WTC11 (cell line): ENCODE data around the gene MED27. TPM values are rescaled to one million over a fixed set of nuclear protein-coding genes. Genes with fewer than 3 reads are reported as not detected.

Experiments
- ATAC-seq: fragments of 200-7000 bp; cut with Tn5 transposase; 2 replicates; pipeline ENCODE4 v1.10.0; 2021; ENCODE audit warnings: mild to moderate bottlenecking, moderate library complexity
- CTCF ChIA-PET: fragments of 300-600 bp; sonication (Branson Sonifier 250); formaldehyde crosslinking; loops from one replicate; lab custom pipeline; 2021; ENCODE audit warnings: antibody characterized with exemption; lab: Charles Lee
- POLR2A ChIA-PET: fragments of 350-600 bp; sonication (Branson Sonifier 250); formaldehyde crosslinking; loops from one replicate; lab custom pipeline; 2021; ENCODE audit warnings: antibody characterized with exemption; lab: Charles Lee
- DNase-seq: peaks from one replicate; pipeline ENCODE4 v3.0.0; 2021; ENCODE audit warnings: low spot score
- H3K27ac Mint-ChIP-seq: 2 replicates; pipeline ENCODE4 v1.8.0; 2021; ENCODE audit warnings: mixed read lengths
- H3K27me3 Mint-ChIP-seq: 2 replicates; pipeline ENCODE4 v1.8.0; 2021; ENCODE audit warnings: low read depth, mild to moderate bottlenecking, moderate library complexity, mixed read lengths
- H3K36me3 Mint-ChIP-seq: 2 replicates; pipeline ENCODE4 v1.8.0; 2021; ENCODE audit warnings: mixed read lengths
- H3K4me1 Mint-ChIP-seq: 2 replicates; pipeline ENCODE4 v1.8.0; 2022; ENCODE audit warnings: mixed read lengths
- H3K4me3 Mint-ChIP-seq: 2 replicates; pipeline ENCODE4 v1.8.0; 2021; ENCODE audit warnings: mild to moderate bottlenecking, moderate library complexity, mixed read lengths
- H3K9me3 Mint-ChIP-seq: 2 replicates; pipeline ENCODE4 v1.8.0; 2021; ENCODE audit warnings: mixed read lengths
- CBFB ChIP-seq: sonication (generic); formaldehyde crosslinking; IDR thresholded peaks from 2 replicates; pipeline ENCODE4 v1.8.1; 2022; ENCODE audit warnings: mild to moderate bottlenecking, low read depth, missing genetic modification reagents
- FOXJ3 ChIP-seq: sonication (generic); formaldehyde crosslinking; IDR thresholded peaks from 2 replicates; pipeline ENCODE4 v1.9.0; 2021; ENCODE audit warnings: missing genetic modification reagents, mild to moderate bottlenecking, borderline replicate concordance
- MYBL2 ChIP-seq: sonication (generic); formaldehyde crosslinking; IDR thresholded peaks from 2 replicates; pipeline ENCODE4 v1.8.1; 2023; ENCODE audit warnings: mild to moderate bottlenecking, moderate library complexity, missing genetic modification reagents
- NR1H2 ChIP-seq: sonication (generic); formaldehyde crosslinking; IDR thresholded peaks from 2 replicates; pipeline ENCODE4 v1.9.0; 2021; ENCODE audit warnings: mild to moderate bottlenecking, moderate library complexity, missing genetic modification reagents
- PRRX2 ChIP-seq: fragments of 250-450 bp; sonication (Bioruptor Pico); IDR thresholded peaks from 2 replicates; pipeline ENCODE4 v1.8.0; 2021; ENCODE audit warnings: mild to moderate bottlenecking
- SOX15 ChIP-seq: fragments of 250-450 bp; sonication (Bioruptor Pico); IDR thresholded peaks from 2 replicates; pipeline ENCODE4 v1.9.0; 2021; ENCODE audit warnings: mild to moderate bottlenecking
- ZNF232 ChIP-seq: sonication (generic); formaldehyde crosslinking; IDR thresholded peaks from 2 replicates; pipeline ENCODE4 v1.8.0; 2022; ENCODE audit warnings: mild to moderate bottlenecking, missing genetic modification reagents
- total RNA-seq: library from RNA; stranded (reverse); gene quantifications from 3 replicates; pipeline ENCODE4 v1.2.3, GENCODE V29; 2021
- TF ChIP-seq, protein P1 (sequence below): sonication (generic); formaldehyde crosslinking; IDR thresholded peaks from 2 replicates; pipeline ENCODE4 v1.8.0; 2023; ENCODE audit warnings: mild to moderate bottlenecking, missing genetic modification reagents
- TF ChIP-seq, protein P2 (sequence below): fragments of 250-450 bp; sonication (Bioruptor Pico); IDR thresholded peaks from 2 replicates; pipeline ENCODE4 v1.9.0; 2021; ENCODE audit warnings: mild to moderate bottlenecking
- TF ChIP-seq, protein P3 (sequence below): fragments of 250-450 bp; sonication (Bioruptor Pico); IDR thresholded peaks from 2 replicates; pipeline ENCODE4 v1.9.0; 2021; ENCODE audit warnings: mild to moderate bottlenecking
- TF ChIP-seq, protein P4 (sequence below): fragments of 250-450 bp; sonication (Bioruptor Pico); IDR thresholded peaks from 2 replicates; pipeline ENCODE4 v1.9.0; 2021; ENCODE audit warnings: mild to moderate bottlenecking, borderline replicate concordance
- TF ChIP-seq, protein P5 (sequence below): sonication (generic); formaldehyde crosslinking; IDR thresholded peaks from 2 replicates; pipeline ENCODE4 v1.8.1; 2023; ENCODE audit warnings: mild to moderate bottlenecking, missing genetic modification reagents
- TF ChIP-seq, protein P6 (sequence below): sonication (generic); formaldehyde crosslinking; IDR thresholded peaks from 2 replicates; pipeline ENCODE4 v1.8.1; 2023; ENCODE audit warnings: mild to moderate bottlenecking, missing genetic modification reagents, moderate library complexity
- TF ChIP-seq, protein P7 (sequence below): sonication (generic); formaldehyde crosslinking; IDR thresholded peaks from 2 replicates; pipeline ENCODE4 v1.8.1; 2023; ENCODE audit warnings: mild to moderate bottlenecking, moderate library complexity, missing genetic modification reagents
- TF ChIP-seq, protein P8 (sequence below): sonication (generic); formaldehyde crosslinking; IDR thresholded peaks from 2 replicates; pipeline ENCODE4 v1.8.0; 2022; ENCODE audit warnings: missing genetic modification reagents

The MED27 gene
- total RNA-seq, 1 experiment from 2014 or later, result 27.9 TPM

DNA sequence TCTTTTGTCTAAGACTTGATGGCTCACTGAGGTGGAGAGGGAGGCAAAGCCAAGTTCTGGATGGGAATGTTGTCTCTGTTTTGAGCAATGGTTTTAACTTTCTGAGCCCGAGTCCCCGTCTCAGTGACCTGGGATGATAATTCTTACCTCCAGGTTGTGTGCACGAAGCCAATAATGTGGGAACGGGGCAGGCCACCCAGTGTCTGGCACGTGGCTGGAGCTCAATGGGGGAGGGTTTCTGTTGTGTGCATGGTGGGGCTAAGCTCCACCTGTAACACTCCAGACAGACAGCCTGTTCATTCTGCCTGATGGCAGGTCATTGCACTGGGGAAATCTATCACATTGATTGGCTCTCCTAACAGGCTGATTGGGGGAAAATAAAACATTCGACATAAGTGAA, 45.1 kb upstream of the MED27 start (continued):
- TF ChIP-seq, protein P1, sequence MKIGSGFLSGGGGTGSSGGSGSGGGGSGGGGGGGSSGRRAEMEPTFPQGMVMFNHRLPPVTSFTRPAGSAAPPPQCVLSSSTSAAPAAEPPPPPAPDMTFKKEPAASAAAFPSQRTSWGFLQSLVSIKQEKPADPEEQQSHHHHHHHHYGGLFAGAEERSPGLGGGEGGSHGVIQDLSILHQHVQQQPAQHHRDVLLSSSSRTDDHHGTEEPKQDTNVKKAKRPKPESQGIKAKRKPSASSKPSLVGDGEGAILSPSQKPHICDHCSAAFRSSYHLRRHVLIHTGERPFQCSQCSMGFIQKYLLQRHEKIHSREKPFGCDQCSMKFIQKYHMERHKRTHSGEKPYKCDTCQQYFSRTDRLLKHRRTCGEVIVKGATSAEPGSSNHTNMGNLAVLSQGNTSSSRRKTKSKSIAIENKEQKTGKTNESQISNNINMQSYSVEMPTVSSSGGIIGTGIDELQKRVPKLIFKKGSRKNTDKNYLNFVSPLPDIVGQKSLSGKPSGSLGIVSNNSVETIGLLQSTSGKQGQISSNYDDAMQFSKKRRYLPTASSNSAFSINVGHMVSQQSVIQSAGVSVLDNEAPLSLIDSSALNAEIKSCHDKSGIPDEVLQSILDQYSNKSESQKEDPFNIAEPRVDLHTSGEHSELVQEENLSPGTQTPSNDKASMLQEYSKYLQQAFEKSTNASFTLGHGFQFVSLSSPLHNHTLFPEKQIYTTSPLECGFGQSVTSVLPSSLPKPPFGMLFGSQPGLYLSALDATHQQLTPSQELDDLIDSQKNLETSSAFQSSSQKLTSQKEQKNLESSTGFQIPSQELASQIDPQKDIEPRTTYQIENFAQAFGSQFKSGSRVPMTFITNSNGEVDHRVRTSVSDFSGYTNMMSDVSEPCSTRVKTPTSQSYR (CRISPR knock-in tag), result no peak
- TF ChIP-seq, protein P2, sequence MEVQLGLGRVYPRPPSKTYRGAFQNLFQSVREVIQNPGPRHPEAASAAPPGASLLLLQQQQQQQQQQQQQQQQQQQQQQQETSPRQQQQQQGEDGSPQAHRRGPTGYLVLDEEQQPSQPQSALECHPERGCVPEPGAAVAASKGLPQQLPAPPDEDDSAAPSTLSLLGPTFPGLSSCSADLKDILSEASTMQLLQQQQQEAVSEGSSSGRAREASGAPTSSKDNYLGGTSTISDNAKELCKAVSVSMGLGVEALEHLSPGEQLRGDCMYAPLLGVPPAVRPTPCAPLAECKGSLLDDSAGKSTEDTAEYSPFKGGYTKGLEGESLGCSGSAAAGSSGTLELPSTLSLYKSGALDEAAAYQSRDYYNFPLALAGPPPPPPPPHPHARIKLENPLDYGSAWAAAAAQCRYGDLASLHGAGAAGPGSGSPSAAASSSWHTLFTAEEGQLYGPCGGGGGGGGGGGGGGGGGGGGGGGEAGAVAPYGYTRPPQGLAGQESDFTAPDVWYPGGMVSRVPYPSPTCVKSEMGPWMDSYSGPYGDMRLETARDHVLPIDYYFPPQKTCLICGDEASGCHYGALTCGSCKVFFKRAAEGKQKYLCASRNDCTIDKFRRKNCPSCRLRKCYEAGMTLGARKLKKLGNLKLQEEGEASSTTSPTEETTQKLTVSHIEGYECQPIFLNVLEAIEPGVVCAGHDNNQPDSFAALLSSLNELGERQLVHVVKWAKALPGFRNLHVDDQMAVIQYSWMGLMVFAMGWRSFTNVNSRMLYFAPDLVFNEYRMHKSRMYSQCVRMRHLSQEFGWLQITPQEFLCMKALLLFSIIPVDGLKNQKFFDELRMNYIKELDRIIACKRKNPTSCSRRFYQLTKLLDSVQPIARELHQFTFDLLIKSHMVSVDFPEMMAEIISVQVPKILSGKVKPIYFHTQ, result no peak
- TF ChIP-seq, protein P3, sequence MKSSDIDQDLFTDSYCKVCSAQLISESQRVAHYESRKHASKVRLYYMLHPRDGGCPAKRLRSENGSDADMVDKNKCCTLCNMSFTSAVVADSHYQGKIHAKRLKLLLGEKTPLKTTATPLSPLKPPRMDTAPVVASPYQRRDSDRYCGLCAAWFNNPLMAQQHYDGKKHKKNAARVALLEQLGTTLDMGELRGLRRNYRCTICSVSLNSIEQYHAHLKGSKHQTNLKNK, result no peak
- TF ChIP-seq ZNF232, result no peak
- TF ChIP-seq, all 79 proteins: peak for 3

DNA sequence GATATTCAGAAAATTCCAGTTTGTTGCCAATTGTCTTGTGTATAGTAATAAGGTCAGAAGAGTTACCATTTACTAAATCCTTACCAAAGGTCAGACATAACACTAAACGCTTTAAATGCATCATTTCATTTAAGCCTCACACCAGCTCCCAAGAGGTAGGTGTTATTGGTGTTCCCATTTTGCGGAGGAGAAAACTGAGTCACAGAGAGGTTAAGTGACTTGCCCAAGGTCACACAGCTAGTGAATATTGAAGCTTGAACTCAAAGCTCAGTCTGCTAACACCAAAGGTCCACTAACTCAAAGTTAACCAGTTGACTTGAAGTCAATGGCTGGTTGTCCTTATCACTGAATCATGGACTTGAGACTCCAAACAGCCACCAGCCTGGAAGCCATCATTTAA, 41.4 kb upstream of the MED27 start:
- H3K27me3 Mint-ChIP-seq, result peaks cover 18% of the 10 kb centered on the region
- TF ChIP-seq, protein P4, sequence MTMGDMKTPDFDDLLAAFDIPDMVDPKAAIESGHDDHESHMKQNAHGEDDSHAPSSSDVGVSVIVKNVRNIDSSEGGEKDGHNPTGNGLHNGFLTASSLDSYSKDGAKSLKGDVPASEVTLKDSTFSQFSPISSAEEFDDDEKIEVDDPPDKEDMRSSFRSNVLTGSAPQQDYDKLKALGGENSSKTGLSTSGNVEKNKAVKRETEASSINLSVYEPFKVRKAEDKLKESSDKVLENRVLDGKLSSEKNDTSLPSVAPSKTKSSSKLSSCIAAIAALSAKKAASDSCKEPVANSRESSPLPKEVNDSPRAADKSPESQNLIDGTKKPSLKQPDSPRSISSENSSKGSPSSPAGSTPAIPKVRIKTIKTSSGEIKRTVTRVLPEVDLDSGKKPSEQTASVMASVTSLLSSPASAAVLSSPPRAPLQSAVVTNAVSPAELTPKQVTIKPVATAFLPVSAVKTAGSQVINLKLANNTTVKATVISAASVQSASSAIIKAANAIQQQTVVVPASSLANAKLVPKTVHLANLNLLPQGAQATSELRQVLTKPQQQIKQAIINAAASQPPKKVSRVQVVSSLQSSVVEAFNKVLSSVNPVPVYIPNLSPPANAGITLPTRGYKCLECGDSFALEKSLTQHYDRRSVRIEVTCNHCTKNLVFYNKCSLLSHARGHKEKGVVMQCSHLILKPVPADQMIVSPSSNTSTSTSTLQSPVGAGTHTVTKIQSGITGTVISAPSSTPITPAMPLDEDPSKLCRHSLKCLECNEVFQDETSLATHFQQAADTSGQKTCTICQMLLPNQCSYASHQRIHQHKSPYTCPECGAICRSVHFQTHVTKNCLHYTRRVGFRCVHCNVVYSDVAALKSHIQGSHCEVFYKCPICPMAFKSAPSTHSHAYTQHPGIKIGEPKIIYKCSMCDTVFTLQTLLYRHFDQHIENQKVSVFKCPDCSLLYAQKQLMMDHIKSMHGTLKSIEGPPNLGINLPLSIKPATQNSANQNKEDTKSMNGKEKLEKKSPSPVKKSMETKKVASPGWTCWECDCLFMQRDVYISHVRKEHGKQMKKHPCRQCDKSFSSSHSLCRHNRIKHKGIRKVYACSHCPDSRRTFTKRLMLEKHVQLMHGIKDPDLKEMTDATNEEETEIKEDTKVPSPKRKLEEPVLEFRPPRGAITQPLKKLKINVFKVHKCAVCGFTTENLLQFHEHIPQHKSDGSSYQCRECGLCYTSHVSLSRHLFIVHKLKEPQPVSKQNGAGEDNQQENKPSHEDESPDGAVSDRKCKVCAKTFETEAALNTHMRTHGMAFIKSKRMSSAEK (CRISPR knock-in tag), result no peak
- TF ChIP-seq, protein P5, sequence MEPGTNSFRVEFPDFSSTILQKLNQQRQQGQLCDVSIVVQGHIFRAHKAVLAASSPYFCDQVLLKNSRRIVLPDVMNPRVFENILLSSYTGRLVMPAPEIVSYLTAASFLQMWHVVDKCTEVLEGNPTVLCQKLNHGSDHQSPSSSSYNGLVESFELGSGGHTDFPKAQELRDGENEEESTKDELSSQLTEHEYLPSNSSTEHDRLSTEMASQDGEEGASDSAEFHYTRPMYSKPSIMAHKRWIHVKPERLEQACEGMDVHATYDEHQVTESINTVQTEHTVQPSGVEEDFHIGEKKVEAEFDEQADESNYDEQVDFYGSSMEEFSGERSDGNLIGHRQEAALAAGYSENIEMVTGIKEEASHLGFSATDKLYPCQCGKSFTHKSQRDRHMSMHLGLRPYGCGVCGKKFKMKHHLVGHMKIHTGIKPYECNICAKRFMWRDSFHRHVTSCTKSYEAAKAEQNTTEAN (CRISPR knock-in tag), result no peak
- TF ChIP-seq NR1H2, result no peak
- no peak for TF ChIP-seq ZNF232
- TF ChIP-seq FOXJ3, result no peak
- TF ChIP-seq PRRX2 (CRISPR knock-in tag), result no peak
- TF ChIP-seq, protein P6, sequence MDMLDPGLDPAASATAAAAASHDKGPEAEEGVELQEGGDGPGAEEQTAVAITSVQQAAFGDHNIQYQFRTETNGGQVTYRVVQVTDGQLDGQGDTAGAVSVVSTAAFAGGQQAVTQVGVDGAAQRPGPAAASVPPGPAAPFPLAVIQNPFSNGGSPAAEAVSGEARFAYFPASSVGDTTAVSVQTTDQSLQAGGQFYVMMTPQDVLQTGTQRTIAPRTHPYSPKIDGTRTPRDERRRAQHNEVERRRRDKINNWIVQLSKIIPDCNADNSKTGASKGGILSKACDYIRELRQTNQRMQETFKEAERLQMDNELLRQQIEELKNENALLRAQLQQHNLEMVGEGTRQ (CRISPR knock-in tag), result no peak
- TF ChIP-seq SOX15 (CRISPR knock-in tag), result no peak
- TF ChIP-seq CBFB (CRISPR knock-in tag), result no peak
- TF ChIP-seq, protein P7, sequence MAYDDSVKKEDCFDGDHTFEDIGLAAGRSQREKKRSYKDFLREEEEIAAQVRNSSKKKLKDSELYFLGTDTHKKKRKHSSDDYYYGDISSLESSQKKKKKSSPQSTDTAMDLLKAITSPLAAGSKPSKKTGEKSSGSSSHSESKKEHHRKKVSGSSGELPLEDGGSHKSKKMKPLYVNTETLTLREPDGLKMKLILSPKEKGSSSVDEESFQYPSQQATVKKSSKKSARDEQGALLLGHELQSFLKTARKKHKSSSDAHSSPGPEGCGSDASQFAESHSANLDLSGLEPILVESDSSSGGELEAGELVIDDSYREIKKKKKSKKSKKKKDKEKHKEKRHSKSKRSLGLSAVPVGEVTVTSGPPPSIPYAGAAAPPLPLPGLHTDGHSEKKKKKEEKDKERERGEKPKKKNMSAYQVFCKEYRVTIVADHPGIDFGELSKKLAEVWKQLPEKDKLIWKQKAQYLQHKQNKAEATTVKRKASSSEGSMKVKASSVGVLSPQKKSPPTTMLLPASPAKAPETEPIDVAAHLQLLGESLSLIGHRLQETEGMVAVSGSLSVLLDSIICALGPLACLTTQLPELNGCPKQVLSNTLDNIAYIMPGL (CRISPR knock-in tag), result no peak
- TF ChIP-seq, protein P8, sequence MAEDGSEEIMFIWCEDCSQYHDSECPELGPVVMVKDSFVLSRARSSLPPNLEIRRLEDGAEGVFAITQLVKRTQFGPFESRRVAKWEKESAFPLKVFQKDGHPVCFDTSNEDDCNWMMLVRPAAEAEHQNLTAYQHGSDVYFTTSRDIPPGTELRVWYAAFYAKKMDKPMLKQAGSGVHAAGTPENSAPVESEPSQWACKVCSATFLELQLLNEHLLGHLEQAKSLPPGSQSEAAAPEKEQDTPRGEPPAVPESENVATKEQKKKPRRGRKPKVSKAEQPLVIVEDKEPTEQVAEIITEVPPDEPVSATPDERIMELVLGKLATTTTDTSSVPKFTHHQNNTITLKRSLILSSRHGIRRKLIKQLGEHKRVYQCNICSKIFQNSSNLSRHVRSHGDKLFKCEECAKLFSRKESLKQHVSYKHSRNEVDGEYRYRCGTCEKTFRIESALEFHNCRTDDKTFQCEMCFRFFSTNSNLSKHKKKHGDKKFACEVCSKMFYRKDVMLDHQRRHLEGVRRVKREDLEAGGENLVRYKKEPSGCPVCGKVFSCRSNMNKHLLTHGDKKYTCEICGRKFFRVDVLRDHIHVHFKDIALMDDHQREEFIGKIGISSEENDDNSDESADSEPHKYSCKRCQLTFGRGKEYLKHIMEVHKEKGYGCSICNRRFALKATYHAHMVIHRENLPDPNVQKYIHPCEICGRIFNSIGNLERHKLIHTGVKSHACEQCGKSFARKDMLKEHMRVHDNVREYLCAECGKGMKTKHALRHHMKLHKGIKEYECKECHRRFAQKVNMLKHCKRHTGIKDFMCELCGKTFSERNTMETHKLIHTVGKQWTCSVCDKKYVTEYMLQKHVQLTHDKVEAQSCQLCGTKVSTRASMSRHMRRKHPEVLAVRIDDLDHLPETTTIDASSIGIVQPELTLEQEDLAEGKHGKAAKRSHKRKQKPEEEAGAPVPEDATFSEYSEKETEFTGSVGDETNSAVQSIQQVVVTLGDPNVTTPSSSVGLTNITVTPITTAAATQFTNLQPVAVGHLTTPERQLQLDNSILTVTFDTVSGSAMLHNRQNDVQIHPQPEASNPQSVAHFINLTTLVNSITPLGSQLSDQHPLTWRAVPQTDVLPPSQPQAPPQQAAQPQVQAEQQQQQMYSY (CRISPR knock-in tag), result no peak
- TF ChIP-seq MYBL2, result no peak

More for the DNA sequence above, 41.4 kb upstream of the MED27 start:
- Mint-ChIP-seq H3K27ac (no peak overlapping the region), H3K9me3 (peaks cover 6% of the 10 kb centered on the region; the same call in 1 of the 2 replicates), H3K4me3 (no peak overlapping the region), H3K36me3 (no peaks in the 10 kb centered on the region), H3K4me1 (peaks cover 45% of the 10 kb centered on the region)
- DNase-seq (no peak), ATAC-seq (no peak)
- CTCF ChIA-PET, result no interaction called here
- POLR2A ChIA-PET, result no interaction called here
